Heart right ventricle (tissue), 16 donors: Measurements from ENCODE around the gene SOX9. TPM values are rescaled to one million over a fixed set of nuclear protein-coding genes. Genes with fewer than 3 reads are reported as not detected.

Experiments used
- ATAC-seq, 8 donors: fragments of 200-7000 bp; cut with Tn5 transposase; one replicate each; pipeline ENCODE4 v1.9.1; 2020; ENCODE audit warnings: mild to moderate bottlenecking in 8 of 8, moderate library complexity in 8 of 8, moderate number of reproducible peaks in 1 of 8
- DNase-seq, 2 donors: peaks; one replicate each; pipeline ENCODE4 v3.0.0-alpha.2; 2020
- H3K27ac ChIP-seq, 10 donors: fragments of 200-600 bp; sonication (generic) in 2 of 10; one replicate each; pipeline versions ENCODE4 v1.5.0 to v1.8.0; 2020 to 2022; ENCODE audit warnings: mild to moderate bottlenecking in 3 of 10
- H3K27me3 ChIP-seq, 7 donors: fragments of 200-600 bp; one replicate each; pipeline ENCODE4 v1.8.0; 2021 to 2022; ENCODE audit warnings: mild to moderate bottlenecking in 2 of 7
- H3K36me3 ChIP-seq, 9 donors: fragments of 200-600 bp; sonication (generic) in 1 of 9; one replicate each; pipeline versions ENCODE4 v1.5.0 to v1.8.0; 2020 to 2022; ENCODE audit warnings: mild to moderate bottlenecking in 2 of 9
- H3K4me1 ChIP-seq, 9 donors: fragments of 200-600 bp; sonication (generic) in 1 of 9; one replicate each; pipeline versions ENCODE4 v1.5.0 to v1.8.0; 2020 to 2022; ENCODE audit warnings: mild to moderate bottlenecking in 4 of 9
- H3K4me3 ChIP-seq, 10 donors: fragments of 200-600 bp; sonication (generic) in 2 of 10; one replicate each; pipeline versions ENCODE4 v1.5.0 to v1.8.0; 2020 to 2022; ENCODE audit warnings: mild to moderate bottlenecking in 7 of 10, moderate library complexity in 2 of 10
- H3K9me3 ChIP-seq, 11 donors: fragments of 200-600 bp in 10 of 11; sonication (generic) in 2 of 11; one replicate each; pipeline versions ENCODE4 v1.5.0 to v1.8.0; 2013 to 2022; ENCODE audit warnings: mild to moderate bottlenecking in 2 of 11, control low read depth in 1 of 11, moderate library complexity in 1 of 11
- WGBS, 2 donors: extraction: QIAGEN DNeasy Blood & Tissue Kit; methylation state at CpG; one replicate each; pipeline ENCODE4 v1.1.7; 2013; ENCODE audit warnings: inconsistent platforms in 1 of 2; 5-methylcytosine and 5-hydroxymethylcytosine counted together
- intact Hi-C, 10 donors: fragments of 100-400 bp; cut with DNase I; formaldehyde crosslinking; loops; one replicate each; pipeline versions ENCODE4 v1.11.1 to v1.14.2; 2022
- polyA plus RNA-seq, 2 donors: library from polyadenylated mRNA; stranded (reverse); fragments of 200-250 nt; gene quantifications; one replicate each; pipeline ENCODE4 v1.2.3, GENCODE V29; 2013
- total RNA-seq, 10 donors: library from RNA; stranded (reverse); fragmentation: NEBNext Ultra II Directional in 3 of 10; extraction: Animal tissue kit (Norgen Biotek cat#: 25700) in 3 of 10; gene quantifications; one replicate each; pipeline versions ENCODE4 v1.2.1 to v1.2.4, GENCODE V29; 2021 to 2023
- TF ChIP-seq, protein P1 (sequence below), 9 donors: fragments of 200-600 bp; sonication (generic) in 2 of 9; IDR thresholded peaks; one replicate each; pipeline versions ENCODE4 v1.5.0 to v1.8.0; 2021 to 2022; ENCODE audit warnings: antibody characterized with exemption in 9 of 9, mild to moderate bottlenecking in 5 of 9, moderate library complexity in 1 of 9
- donor health status: Arrhythmogenic right ventricular cardiomyopathy.
- donor health status: ischemic (EF 13 %, LVEDD 7.1; RV severe dilation, severe dysfunction).
- donor health status: healthy with polysubstance abuse.
- donor health status: DM: no; HTN: yes; CAD: no.
- donor health status: DM: no; HTN: no; CAD: no.
- donor health status: ischemic (EF 25% LVEDD 6.9; RV normal size, moderate dysfunction).
- donor health status: ischemic (EF 25% LVEDD 5.7; RV mildly dilated, moderate dysfunction).
- donor health status: healthy.
- donor health status: DM: yes; HTN: yes; CAD: no.
- donor health status: Ischemic cardiomyopathy.
- donor health status: ischemic (EF 35%, LVEDD 5.7; RV mildly dilated, moderate dysfunction).
- donor health status: nonischemic (EF 11% LVEDD 7.7; RV severe dilation, severe dysfunction).
- donor health status: DM: yes; HTN: yes; CAD: no.
- donor health status: PGD.
- donor health status: ischemic (EF 29% LVEDD 5.4; RV normal size, mild dysfunction).
- donor health status: nonischemic (EF 23%, LVEDD 6.1; RV moderate dilation, normal function).

The SOX9 gene
- total and polyA plus RNA-seq, 12 donors, result 5.0 to 25.7 (median 12.8) TPM

DNA sequence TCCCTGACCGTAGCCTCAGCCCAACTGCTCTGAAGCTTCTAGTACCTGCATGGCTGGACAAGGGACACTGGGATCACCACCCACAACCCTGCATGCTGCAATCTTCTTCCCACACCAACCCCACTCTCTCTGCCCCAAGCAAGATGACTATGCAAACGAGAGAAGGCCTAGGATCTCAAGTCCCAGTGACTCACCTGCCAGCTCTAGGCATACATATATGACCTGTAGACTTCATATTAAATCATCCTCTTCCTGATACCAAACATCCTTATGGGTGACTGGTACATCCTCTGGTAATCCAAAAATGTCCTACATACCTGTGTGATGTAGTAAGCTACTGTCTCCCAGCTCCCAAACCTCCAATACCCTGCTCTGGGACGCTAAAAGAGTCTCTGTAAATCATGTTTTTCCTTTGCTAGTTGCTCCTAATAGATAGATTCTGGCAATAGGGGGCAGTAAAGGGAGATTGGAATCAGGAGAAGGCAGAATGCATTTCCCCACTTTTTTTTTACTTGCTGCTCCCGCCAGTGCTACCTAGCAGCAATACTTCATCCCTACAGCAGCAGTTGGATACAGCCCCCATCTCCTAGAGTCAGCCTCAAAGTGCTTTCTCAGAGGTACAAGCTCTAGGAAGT is 43.4 kb upstream of the SOX9 start:
- Histone ChIP-seq H3K9me3 (no peaks in the 10 kb centered on the region), H3K4me1 (no peaks in the 10 kb centered on the region), H3K4me3 (no peak overlapping the region), H3K36me3 (no peaks in the 10 kb centered on the region), H3K27ac (no peak overlapping the region), H3K27me3 (peaks cover 0 to 4% (median 0%) of the 10 kb centered on the region in 7 donors)
- intact Hi-C loops, result no loop called here
- TF ChIP-seq, protein P1, sequence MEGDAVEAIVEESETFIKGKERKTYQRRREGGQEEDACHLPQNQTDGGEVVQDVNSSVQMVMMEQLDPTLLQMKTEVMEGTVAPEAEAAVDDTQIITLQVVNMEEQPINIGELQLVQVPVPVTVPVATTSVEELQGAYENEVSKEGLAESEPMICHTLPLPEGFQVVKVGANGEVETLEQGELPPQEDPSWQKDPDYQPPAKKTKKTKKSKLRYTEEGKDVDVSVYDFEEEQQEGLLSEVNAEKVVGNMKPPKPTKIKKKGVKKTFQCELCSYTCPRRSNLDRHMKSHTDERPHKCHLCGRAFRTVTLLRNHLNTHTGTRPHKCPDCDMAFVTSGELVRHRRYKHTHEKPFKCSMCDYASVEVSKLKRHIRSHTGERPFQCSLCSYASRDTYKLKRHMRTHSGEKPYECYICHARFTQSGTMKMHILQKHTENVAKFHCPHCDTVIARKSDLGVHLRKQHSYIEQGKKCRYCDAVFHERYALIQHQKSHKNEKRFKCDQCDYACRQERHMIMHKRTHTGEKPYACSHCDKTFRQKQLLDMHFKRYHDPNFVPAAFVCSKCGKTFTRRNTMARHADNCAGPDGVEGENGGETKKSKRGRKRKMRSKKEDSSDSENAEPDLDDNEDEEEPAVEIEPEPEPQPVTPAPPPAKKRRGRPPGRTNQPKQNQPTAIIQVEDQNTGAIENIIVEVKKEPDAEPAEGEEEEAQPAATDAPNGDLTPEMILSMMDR (IDR thresholded peaks at IDR 0.05), result no peak
- 67 to 68% methylated on average over 4 of the region's 4 CpGs for WGBS, 2 donors
- DNase-seq (no peak), ATAC-seq (no peak)

DNA sequence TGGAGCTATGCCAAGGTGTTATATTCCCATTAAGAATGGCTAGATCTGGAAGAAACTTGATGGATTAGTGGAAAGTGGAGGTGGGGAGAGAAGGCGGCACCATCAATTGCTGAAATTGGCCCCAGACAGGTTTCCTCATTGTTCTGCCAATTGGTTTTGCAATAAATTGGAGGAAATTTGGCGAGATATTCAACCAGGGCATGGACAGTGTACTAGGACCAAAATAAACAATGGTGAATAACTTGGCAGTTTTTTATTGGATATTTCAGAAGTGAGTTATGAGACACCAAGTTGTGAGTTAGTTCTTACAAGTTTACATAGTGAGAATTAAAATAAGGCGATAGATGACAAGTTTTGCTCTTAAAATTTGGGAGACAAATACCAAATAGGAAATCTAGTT is 41.1 kb upstream of the SOX9 start:
- intact Hi-C loops, result no loop called here
- TF ChIP-seq, protein P1 (IDR thresholded peaks at IDR 0.05), result no peak
- H3K4me1 ChIP-seq, result no peaks in the 10 kb centered on the region
- H3K9me3 ChIP-seq, result no peaks in the 10 kb centered on the region
- no peaks in the 10 kb centered on the region for H3K36me3 ChIP-seq
- 84 to 89% methylated on average over 3 of the region's 3 CpGs for WGBS, 2 donors
- H3K27me3 ChIP-seq, result peaks cover 0 to 3% (median 0%) of the 10 kb centered on the region in 7 donors
- no peak for ATAC-seq
- no peak overlapping the region for H3K27ac ChIP-seq
- no peak for DNase-seq
- H3K4me3 ChIP-seq, result no peak overlapping the region

DNA sequence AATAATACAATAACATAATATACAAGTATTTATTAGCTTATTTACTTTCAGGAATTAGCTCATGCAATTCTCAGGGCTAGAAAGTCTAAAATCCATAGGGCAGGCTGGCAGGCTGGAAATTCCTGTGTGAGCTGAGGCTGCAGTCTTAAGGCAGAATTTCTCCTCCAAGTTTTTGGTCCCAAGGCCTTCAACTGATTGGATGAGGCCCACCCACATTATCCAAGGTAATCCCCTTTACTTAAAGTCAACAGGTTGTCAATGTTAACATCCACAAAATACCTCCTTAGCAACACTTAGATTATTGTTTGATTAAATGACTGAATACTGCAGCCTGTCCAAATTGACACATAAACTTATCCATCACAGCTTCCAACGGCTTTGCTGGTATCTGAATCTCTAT is 32.9 kb upstream of the SOX9 start:
- H3K36me3 ChIP-seq, result no peaks in the 10 kb centered on the region
- 88 to 96% methylated on average over 1 of the region's 1 CpG for WGBS, 2 donors
- DNase-seq (no peak), ATAC-seq (no peak)
- H3K9me3 ChIP-seq, result no peaks in the 10 kb centered on the region
- peaks cover 0 to 15% (median 6%) of the 10 kb centered on the region in 9 donors for H3K4me1 ChIP-seq
- H3K4me3 ChIP-seq, result no peak overlapping the region
- TF ChIP-seq, protein P1 (IDR thresholded peaks at IDR 0.05), result no peak
- intact Hi-C loops, result no loop called here
- H3K27me3 ChIP-seq, result no peaks in the 10 kb centered on the region
- no peak overlapping the region for H3K27ac ChIP-seq

DNA sequence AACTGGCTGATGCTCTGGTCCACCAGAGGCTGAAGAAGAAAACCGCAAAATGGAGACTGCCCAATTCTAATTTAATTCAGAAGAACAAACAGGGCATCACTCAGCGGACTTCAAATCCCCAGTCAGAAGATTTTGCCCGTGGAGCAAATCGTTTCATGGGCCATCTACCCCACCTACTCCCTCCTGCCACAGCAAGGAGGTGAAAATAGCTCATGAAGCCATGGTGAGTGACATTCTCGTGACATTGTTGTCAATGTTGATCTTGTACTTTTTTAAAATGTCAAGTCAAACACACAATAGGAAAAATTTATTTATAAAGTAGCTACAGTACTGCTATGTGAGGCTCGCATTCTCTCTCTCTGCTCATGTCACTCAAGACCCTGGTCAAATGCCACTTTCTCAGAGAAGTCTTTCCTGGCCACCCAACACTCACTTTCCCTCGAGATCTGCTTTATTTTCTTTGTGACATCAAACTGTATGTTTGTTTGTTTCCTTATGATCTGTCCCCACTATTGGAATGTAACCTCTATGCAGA is 31.3 kb upstream of the SOX9 start:
- H3K27ac ChIP-seq, result peak overlapping the region in 5 of 10 donors; percentile 6 to 58 (median 52)
- intact Hi-C loops, result no loop called here
- WGBS, 2 donors, result 49 to 56% methylated on average over 7 of the region's 7 CpGs
- no peak overlapping the region for H3K4me3 ChIP-seq
- TF ChIP-seq, protein P1 (IDR thresholded peaks at IDR 0.05), result no peak
- H3K4me1 ChIP-seq, result peaks cover 0 to 15% (median 6%) of the 10 kb centered on the region in 9 donors
- H3K36me3 ChIP-seq, result no peaks in the 10 kb centered on the region
- DNase-seq, result no peak
- peak in 4 of 8 donors; percentile 31 to 62 (median 48) for ATAC-seq
- H3K27me3 ChIP-seq, result no peaks in the 10 kb centered on the region
- H3K9me3 ChIP-seq, result no peaks in the 10 kb centered on the region
